Activated CD4-positive, alpha-beta memory T cell treated with anti-CD3 and anti-CD28 coated beads for 36 hours (primary cell): ENCODE measurements around the gene CR1. TPM values are rescaled to one million over a fixed set of nuclear protein-coding genes. Genes with fewer than 3 reads are reported as not detected.
"Not testable (repeated sequence)": the region's sequence is repeated elsewhere in the genome, so short reads cannot be mapped to it uniquely, and the experiment has no call there.

Experiments used
- CTCF ChIA-PET: fragments of 350-600 bp; sonication (Branson Sonifier 250); formaldehyde crosslinking; loops from one replicate; lab custom pipeline; 2021; ENCODE audit warnings: antibody characterized with exemption, inconsistent platforms; lab: Charles Lee
- POLR2A ChIA-PET: fragments of 350-600 bp; sonication (Branson Sonifier 250); formaldehyde crosslinking; loops from one replicate; lab custom pipeline; 2021; ENCODE audit warnings: antibody characterized with exemption; lab: Charles Lee
- DNase-seq: peaks from one replicate; pipeline ENCODE4 v3.0.0-alpha.2; 2020
- H3K27ac Mint-ChIP-seq: one replicate; pipeline ENCODE4 v1.8.0; 2021; ENCODE audit warnings: mixed read lengths
- H3K27me3 Mint-ChIP-seq: one replicate; pipeline ENCODE4 v1.8.0; 2021; ENCODE audit warnings: mixed read lengths
- H3K36me3 Mint-ChIP-seq: one replicate; pipeline ENCODE4 v1.8.0; 2021; ENCODE audit warnings: mixed read lengths
- H3K4me1 Mint-ChIP-seq: one replicate; pipeline ENCODE4 v1.8.0; 2021; ENCODE audit warnings: low read depth, mixed read lengths
- H3K4me3 Mint-ChIP-seq: one replicate; pipeline ENCODE4 v1.8.0; 2021; ENCODE audit warnings: mild to moderate bottlenecking, mixed read lengths
- H3K9me3 Mint-ChIP-seq: one replicate; pipeline ENCODE4 v1.8.0; 2021; ENCODE audit warnings: mixed read lengths
- intact Hi-C: fragments of 100-400 bp; cut with micrococcal nuclease; formaldehyde crosslinking; loops from one replicate; pipeline ENCODE4 v1.15.1; 2023
- total RNA-seq, 2 experiments: library from RNA; stranded (reverse); gene quantifications; one replicate each; pipeline ENCODE4 v1.2.3, GENCODE V29; 2021

Gene CR1
- total RNA-seq, 2 experiments from 2014 or later = not detected

GRCh38 chr1:207474210-207474609 is 21.7 kb upstream of the CR1 start:
- no peak overlapping the region for H3K27ac Mint-ChIP-seq
- H3K36me3 Mint-ChIP-seq = no peaks in the 10 kb centered on the region
- H3K4me1 Mint-ChIP-seq = no peaks in the 10 kb centered on the region
- intact Hi-C loops = no loop called here
- CTCF ChIA-PET = interaction anchor here (1.4 kb wide), 1 partner anchor 69 kb away, joined by 3 read pairs; no protein-coding TSS in a partner anchor
- DNase-seq = no peak
- no peaks in the 10 kb centered on the region for H3K9me3 Mint-ChIP-seq
- POLR2A ChIA-PET = no interaction called here
- H3K27me3 Mint-ChIP-seq = peaks cover 3% of the 10 kb centered on the region
- H3K4me3 Mint-ChIP-seq = no peak overlapping the region

- no peak for DNase-seq
- ChIA-PET CTCF (interaction anchor here (0.6 to 1.4 kb wide), 2 partner anchors 14 to 311 kb away, joined by 4 to 5 read pairs; no protein-coding TSS in a partner anchor), POLR2A (no interaction called here)
- H3K4me3 Mint-ChIP-seq = no peak overlapping the region
- no peak overlapping the region for H3K27ac Mint-ChIP-seq
- H3K36me3 Mint-ChIP-seq = no peaks in the 10 kb centered on the region
- intact Hi-C loops = no loop called here
- no peaks in the 10 kb centered on the region for H3K9me3 Mint-ChIP-seq
- peaks cover 6% of the 10 kb centered on the region for H3K27me3 Mint-ChIP-seq
- H3K4me1 Mint-ChIP-seq = no peaks in the 10 kb centered on the region
Measured at GRCh38 chr1:207486198-207486597, 9.8 kb upstream of the CR1 start.

DNA sequence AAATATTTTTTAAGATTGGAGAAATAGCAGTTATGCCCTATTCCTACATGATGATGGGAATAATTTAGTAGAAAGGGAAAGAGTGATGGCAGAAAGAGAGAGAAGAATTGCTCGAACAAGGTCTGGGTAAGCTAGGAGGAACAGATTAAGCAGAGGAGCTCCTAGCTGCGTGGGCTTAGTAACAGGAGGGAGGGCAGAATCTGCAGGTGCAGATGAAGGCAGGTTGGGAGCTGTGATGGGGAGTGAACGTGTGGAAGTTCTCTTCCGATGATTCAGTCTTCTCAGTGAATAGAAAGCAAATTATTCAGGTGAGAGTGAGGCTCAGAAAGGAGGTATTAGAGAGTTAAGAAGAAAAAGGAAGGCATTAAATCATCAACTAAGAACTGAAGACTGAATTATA is 8.3 kb upstream of the CR1 start:
- CTCF ChIA-PET = interaction anchor here (1.4 kb wide), 1 partner anchor 12 kb away, joined by 4 read pairs; no protein-coding TSS in a partner anchor

GRCh38 chr1:207493212-207493611 is 2.7 kb upstream of the CR1 start:
- Mint-ChIP-seq H3K9me3 (no peaks in the 10 kb centered on the region), H3K27ac (no peak overlapping the region), H3K27me3 (peaks cover 24% of the 10 kb centered on the region), H3K4me1 (peaks cover 10% of the 10 kb centered on the region), H3K4me3 (no peak overlapping the region), H3K36me3 (no peaks in the 10 kb centered on the region)
- intact Hi-C loops = no loop called here
- CTCF ChIA-PET = interaction anchor here (1.8 kb wide), 1 partner anchor 581 kb away, joined by 3 read pairs; no protein-coding TSS in a partner anchor
- DNase-seq = no peak
- POLR2A ChIA-PET = no interaction called here

More for the DNA sequence above, 8.3 kb upstream of the CR1 start:
- Mint-ChIP-seq H3K4me3 (no peak overlapping the region), H3K9me3 (no peaks in the 10 kb centered on the region), H3K4me1 (no peaks in the 10 kb centered on the region), H3K27me3 (peaks cover 2% of the 10 kb centered on the region), H3K27ac (no peak overlapping the region), H3K36me3 (no peaks in the 10 kb centered on the region)
- intact Hi-C loops = no loop called here
- POLR2A ChIA-PET = no interaction called here
- DNase-seq = no peak

DNA sequence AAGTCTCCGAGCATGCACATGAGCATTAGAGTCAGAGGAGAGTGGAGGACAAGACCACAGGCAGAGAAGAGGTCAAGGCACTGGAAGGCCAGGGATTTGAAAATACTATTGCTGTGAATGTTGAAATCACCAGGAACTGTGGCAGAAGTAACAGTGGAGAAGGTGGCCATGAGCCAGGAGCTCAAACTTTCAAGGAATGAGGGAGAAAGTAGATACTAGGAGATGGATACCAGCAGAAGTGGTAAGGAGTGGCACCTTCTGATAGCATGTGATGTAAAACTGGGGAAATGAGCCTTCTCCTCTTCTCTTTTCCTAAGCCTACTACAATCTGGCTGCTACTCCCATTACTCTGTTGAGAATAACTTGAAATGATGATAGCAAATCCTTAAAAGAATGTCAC is 1.8 kb upstream of the CR1 start:
- Mint-ChIP-seq H3K4me3 (no peak overlapping the region), H3K9me3 (no peaks in the 10 kb centered on the region), H3K27me3 (peaks cover 28% of the 10 kb centered on the region), H3K27ac (no peak overlapping the region), H3K4me1 (peaks cover 10% of the 10 kb centered on the region), H3K36me3 (no peaks in the 10 kb centered on the region)
- CTCF ChIA-PET = no interaction called here
- POLR2A ChIA-PET = no interaction called here
- no peak for DNase-seq
- intact Hi-C loops = no loop called here

- H3K36me3 Mint-ChIP-seq, H3K4me3 Mint-ChIP-seq, intact Hi-C loops, DNase-seq, H3K9me3 Mint-ChIP-seq, POLR2A ChIA-PET, CTCF ChIA-PET, H3K27ac Mint-ChIP-seq: not testable (repeated sequence)
- Mint-ChIP-seq H3K4me1 (peaks cover 18% of the 10 kb centered on the region), H3K27me3 (peaks cover 29% of the 10 kb centered on the region)
Measured at GRCh38 chr1:207495281-207495680, 676 bp upstream of the CR1 start.

DNA sequence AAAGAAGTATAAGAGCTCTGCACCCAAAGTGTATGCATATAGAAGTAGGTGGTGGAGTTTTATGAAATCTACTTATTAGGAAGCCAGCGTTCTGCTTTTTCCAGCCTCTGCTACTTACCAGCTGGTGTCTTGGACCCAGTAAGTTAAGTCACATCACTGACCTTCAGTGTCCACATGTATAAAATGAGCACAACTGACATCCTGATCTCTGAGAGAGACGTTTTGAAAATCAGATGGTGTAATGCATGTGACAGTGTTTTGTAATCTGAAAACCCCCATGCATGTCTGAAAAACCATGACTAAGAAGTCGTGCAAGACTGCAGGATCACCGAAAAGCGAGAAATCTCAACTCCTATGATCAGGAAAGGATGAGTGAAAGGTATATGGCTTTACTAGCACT is 2.0 kb downstream of the CR1 start:
- no peak overlapping the region for H3K27ac Mint-ChIP-seq
- H3K4me3 Mint-ChIP-seq = no peak overlapping the region
- POLR2A ChIA-PET = no interaction called here
- H3K27me3 Mint-ChIP-seq = peaks cover 40% of the 10 kb centered on the region
- peaks cover 22% of the 10 kb centered on the region for H3K4me1 Mint-ChIP-seq
- peaks cover 2% of the 10 kb centered on the region for H3K9me3 Mint-ChIP-seq
- CTCF ChIA-PET = interaction anchor here (0.7 to 4.5 kb wide), 5 partner anchors 92 to 585 kb away, joined by 3 to 62 read pairs (median 17); partner anchors contain the start of gene YOD1
- intact Hi-C loops = loop anchor here (2.0 kb wide), 2 partner anchors 161 to 315 kb away; no protein-coding TSS in a partner anchor
- no peaks in the 10 kb centered on the region for H3K36me3 Mint-ChIP-seq
- DNase-seq = no peak

GRCh38 chr1:207499573-207499972 is 3.6 kb downstream of the CR1 start:
- POLR2A ChIA-PET = interaction anchor here (1.2 to 1.4 kb wide), 3 partner anchors 45 to 447 kb away, joined by 3 to 5 read pairs (median 5); partner anchors contain the start of genes CD55, CR2 and PFKFB2
- Mint-ChIP-seq H3K27me3 (peaks cover 48% of the 10 kb centered on the region), H3K4me3 (no peak overlapping the region)

GRCh38 chr1:207500306-207500705 is 4.3 kb downstream of the CR1 start:
- H3K36me3 Mint-ChIP-seq = no peaks in the 10 kb centered on the region
- H3K4me3 Mint-ChIP-seq = peak overlapping the region; percentile 22
- H3K27ac Mint-ChIP-seq = no peak overlapping the region
- no peak for DNase-seq
- intact Hi-C loops = loop anchor here (1.0 to 5.0 kb wide), 7 partner anchors 37 to 698 kb away; no protein-coding TSS in a partner anchor
- peaks cover 2% of the 10 kb centered on the region for H3K9me3 Mint-ChIP-seq
- peaks cover 22% of the 10 kb centered on the region for H3K4me1 Mint-ChIP-seq
- ChIA-PET POLR2A (interaction anchor here (1.3 to 1.4 kb wide), 2 partner anchors 46 to 179 kb away, joined by 3 to 5 read pairs; partner anchors contain the start of genes CD55 and CR2), CTCF (interaction anchor here (0.6 to 4.5 kb wide), 34 partner anchors 13 to 595 kb away, joined by 3 to 62 read pairs (median 4); partner anchors contain the start of genes C4BPB, CR2, FCMR and PFKFB2)
- peaks cover 48% of the 10 kb centered on the region for H3K27me3 Mint-ChIP-seq

More at GRCh38 chr1:207499573-207499972, 3.6 kb downstream of the CR1 start:
- Mint-ChIP-seq H3K27ac (no peak overlapping the region), H3K4me1 (peaks cover 22% of the 10 kb centered on the region), H3K36me3 (no peaks in the 10 kb centered on the region), H3K9me3 (peaks cover 2% of the 10 kb centered on the region)
- DNase-seq = peak; percentile 80
- intact Hi-C loops = loop anchor here (1.0 to 2.0 kb wide), 6 partner anchors 94 to 449 kb away; partner anchors contain the start of gene CD55
- CTCF ChIA-PET = interaction anchor here (0.5 to 4.5 kb wide), 37 partner anchors 10 to 594 kb away, joined by 3 to 62 read pairs (median 4); partner anchors contain the start of genes C4BPB, CR2, FCMR and PFKFB2

DNA sequence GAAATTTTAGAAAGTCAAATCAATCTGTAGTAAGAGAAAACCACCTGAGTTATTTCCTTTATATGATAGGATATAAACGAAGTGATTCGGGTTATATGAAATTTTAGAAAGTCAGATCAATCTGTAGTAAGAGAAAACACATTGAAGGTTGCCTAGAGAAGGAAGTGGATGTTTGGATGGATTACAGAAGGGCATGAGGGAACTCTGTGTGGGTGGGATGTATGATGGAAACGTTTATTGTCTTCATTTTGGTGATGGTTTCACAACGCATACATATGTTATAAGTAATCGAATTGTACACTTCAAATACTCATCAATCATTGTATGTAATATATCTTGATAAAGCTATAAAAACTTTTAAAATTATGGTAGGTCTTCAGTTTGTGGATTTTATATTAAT is 5.1 kb downstream of the CR1 start:
- Mint-ChIP-seq H3K4me3 (no peak overlapping the region), H3K27me3 (peaks cover 44% of the 10 kb centered on the region), H3K36me3 (no peaks in the 10 kb centered on the region), H3K4me1 (peaks cover 15% of the 10 kb centered on the region), H3K9me3 (peaks cover 2% of the 10 kb centered on the region), H3K27ac (no peak overlapping the region)
- intact Hi-C loops = loop anchor here (2.0 to 5.0 kb wide), 2 partner anchors 644 to 698 kb away; no protein-coding TSS in a partner anchor
- POLR2A ChIA-PET = no interaction called here
- no peak for DNase-seq
- CTCF ChIA-PET = interaction anchor here (1.2 to 2.1 kb wide), 2 partner anchors 19 to 519 kb away, joined by 3 to 13 read pairs; no protein-coding TSS in a partner anchor

- DNase-seq = no peak
- peaks cover 12% of the 10 kb centered on the region for H3K4me1 Mint-ChIP-seq
- H3K9me3 Mint-ChIP-seq = peaks cover 2% of the 10 kb centered on the region
- H3K27me3 Mint-ChIP-seq = peaks cover 38% of the 10 kb centered on the region
- H3K4me3 Mint-ChIP-seq = no peak overlapping the region
- no peak overlapping the region for H3K27ac Mint-ChIP-seq
- POLR2A ChIA-PET = no interaction called here
- H3K36me3 Mint-ChIP-seq = no peaks in the 10 kb centered on the region
- intact Hi-C loops = loop anchor here (5.0 kb wide), 1 partner anchor 645 kb away; no protein-coding TSS in a partner anchor
- CTCF ChIA-PET = no interaction called here
Measured at GRCh38 chr1:207502726-207503125, 6.8 kb downstream of the CR1 start.

- CTCF ChIA-PET = interaction anchor here (0.9 kb wide), 1 partner anchor 454 kb away, joined by 3 read pairs; no protein-coding TSS in a partner anchor
- no peaks in the 10 kb centered on the region for H3K36me3 Mint-ChIP-seq
- H3K27me3 Mint-ChIP-seq = peaks cover 34% of the 10 kb centered on the region
- H3K4me1 Mint-ChIP-seq = peaks cover 12% of the 10 kb centered on the region
- peaks cover 2% of the 10 kb centered on the region for H3K9me3 Mint-ChIP-seq
- POLR2A ChIA-PET = no interaction called here
- no peak overlapping the region for H3K4me3 Mint-ChIP-seq
- DNase-seq = no peak
- intact Hi-C loops = loop anchor here (5.0 kb wide), 1 partner anchor 647 kb away; no protein-coding TSS in a partner anchor
- H3K27ac Mint-ChIP-seq = no peak overlapping the region
Measured at GRCh38 chr1:207503950-207504349, 8.0 kb downstream of the CR1 start.
